GM13976 (cell line): ENCODE measurements around the gene B9D2.

Source experiments
- DNase-seq: peaks from one replicate; pipeline ENCODE4 v3.0.0; 2012; ENCODE audit warnings: low spot score
- in situ Hi-C: fragments of 300-500 bp; cut with MboI; formaldehyde crosslinking; loops from one replicate; pipeline ENCODE4 v1.12.0; 2022; ENCODE audit warnings: low sequenced_read_pairs, mixed read lengths, inconsistent platforms; ENCODE audit not compliant: unreplicated experiment
- TF ChIP-seq, protein P1 (sequence below): IDR thresholded peaks from 2 replicates; pipeline ENCODE4 v1.5.1; 2012; ENCODE audit warnings: borderline replicate concordance, mild to moderate bottlenecking; ENCODE audit not compliant: insufficient read depth; ENCODE audit errors: extremely low read depth, missing control alignments, control extremely low read depth

B9D2 gene

DNA sequence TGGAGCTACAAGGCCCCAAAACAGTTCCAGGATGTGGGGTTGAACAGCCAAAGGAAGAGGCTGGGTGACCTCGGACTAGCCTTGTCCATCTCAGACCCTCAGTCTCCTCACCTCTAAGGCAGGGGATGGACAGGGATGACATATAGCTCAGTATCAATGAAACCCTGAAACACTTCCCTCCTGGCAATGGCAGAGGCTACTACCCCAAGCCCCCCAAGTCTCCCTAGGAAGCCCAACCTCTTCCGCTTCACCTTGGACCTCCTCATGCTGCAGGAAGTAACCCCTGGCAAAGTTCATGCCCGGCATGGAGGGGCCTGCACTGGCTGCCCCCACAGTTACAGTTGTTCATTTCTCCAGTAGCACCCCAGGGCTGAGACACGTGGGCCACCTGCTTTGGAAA lies 43.4 kb downstream of the B9D2 start:
- TF ChIP-seq, protein P1, sequence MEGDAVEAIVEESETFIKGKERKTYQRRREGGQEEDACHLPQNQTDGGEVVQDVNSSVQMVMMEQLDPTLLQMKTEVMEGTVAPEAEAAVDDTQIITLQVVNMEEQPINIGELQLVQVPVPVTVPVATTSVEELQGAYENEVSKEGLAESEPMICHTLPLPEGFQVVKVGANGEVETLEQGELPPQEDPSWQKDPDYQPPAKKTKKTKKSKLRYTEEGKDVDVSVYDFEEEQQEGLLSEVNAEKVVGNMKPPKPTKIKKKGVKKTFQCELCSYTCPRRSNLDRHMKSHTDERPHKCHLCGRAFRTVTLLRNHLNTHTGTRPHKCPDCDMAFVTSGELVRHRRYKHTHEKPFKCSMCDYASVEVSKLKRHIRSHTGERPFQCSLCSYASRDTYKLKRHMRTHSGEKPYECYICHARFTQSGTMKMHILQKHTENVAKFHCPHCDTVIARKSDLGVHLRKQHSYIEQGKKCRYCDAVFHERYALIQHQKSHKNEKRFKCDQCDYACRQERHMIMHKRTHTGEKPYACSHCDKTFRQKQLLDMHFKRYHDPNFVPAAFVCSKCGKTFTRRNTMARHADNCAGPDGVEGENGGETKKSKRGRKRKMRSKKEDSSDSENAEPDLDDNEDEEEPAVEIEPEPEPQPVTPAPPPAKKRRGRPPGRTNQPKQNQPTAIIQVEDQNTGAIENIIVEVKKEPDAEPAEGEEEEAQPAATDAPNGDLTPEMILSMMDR: no peak
- in situ Hi-C loops: no loop called here
- DNase-seq: no peak

GRCh38 chr19:41320185-41320518 lies 43.8 kb downstream of the B9D2 start:
- no peak for DNase-seq
- TF ChIP-seq, protein P1: no peak
- in situ Hi-C loops: no loop called here

DNA sequence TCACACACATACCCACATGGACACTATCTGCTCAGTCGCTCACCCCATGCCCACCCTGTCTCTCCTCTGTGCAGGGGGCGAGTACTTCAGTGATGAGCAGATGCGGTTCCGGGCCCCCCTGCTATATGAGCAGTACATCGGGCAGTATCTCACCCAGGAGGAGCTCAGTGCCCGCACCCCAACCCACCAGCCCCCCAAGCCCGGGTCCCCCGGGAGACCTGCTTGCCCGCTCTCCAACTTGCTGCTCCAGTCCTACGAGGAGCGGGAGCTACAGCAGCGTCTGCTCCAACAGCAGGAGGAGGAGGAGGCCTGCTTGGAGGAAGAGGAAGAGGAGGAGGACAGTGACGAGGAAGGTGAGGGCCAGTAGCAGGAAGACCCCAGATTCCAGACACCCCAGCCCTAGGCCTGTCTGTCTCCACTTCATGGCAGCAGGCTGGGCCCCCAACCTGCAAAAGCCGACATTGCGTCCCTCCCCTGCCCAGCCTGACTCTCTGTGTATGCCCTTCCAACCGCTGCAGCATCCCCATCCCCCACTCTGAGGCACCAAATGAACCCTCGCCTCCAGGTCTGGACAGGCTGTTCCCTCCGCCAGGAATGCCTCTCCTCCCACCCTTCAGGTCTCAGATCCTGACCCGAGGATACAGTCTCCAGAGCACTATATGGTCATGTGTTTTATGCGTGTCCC lies 44.3 kb downstream of the B9D2 start:
- in situ Hi-C loops: no loop called here

GRCh38 chr19:41318696-41319499 lies 45.1 kb downstream of the B9D2 start:
- TF ChIP-seq, protein P1: no peak
- in situ Hi-C loops: no loop called here
- no peak for DNase-seq

More for the DNA sequence above, 44.3 kb downstream of the B9D2 start:
- TF ChIP-seq, protein P1: no peak
- no peak for DNase-seq

DNA sequence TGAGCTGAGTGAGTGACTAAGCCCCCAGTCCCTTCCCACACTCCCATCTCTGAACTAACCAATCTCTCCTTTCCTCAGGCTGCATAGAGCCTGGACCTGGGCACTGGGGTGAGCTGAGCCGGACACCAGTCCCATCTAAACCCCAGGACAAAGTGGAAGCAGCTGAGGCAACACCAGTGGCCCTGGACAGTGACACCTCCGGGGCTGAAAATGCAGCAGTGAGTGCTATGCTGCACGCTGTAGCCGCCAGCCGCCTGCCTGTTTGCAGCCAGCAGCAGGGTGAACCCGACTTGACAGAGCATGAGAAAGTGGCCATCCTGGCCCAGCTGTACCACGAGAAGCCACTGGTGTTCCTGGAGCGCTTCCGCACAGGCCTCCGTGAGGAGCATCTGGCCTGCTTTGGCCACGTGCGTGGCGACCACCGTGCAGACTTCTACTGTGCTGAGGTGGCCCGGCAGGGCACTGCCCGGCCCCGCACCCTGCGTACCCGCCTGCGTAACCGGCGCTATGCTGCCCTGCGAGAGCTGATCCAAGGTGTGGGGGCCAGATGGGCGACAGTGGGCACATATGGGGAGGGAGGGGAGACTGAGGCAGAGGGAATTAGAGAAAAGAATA lies 47.5 kb downstream of the B9D2 start:
- in situ Hi-C loops: no loop called here
- DNase-seq: no peak
- TF ChIP-seq, protein P1: no peak

GRCh38 chr19:41311613-41312012 lies 52.3 kb downstream of the B9D2 start:
- no peak for DNase-seq
- TF ChIP-seq, protein P1: no peak
- in situ Hi-C loops: no loop called here
